B cell (primary cell): Measurements from ENCODE around the gene TCF25. TPM values are rescaled to one million over a fixed set of nuclear protein-coding genes. Genes with fewer than 3 reads are reported as not detected.

Experiments used
- ATAC-seq: fragments of 200-7000 bp; cut with Tn5 transposase; one replicate; pipeline ENCODE4 v1.10.0; 2021; ENCODE audit warnings: low read depth, mild to moderate bottlenecking, moderate number of reproducible peaks, moderate library complexity
- CTCF ChIA-PET: fragments of 350-600 bp; sonication (Branson Sonifier 250); formaldehyde crosslinking; loops from one replicate; lab custom pipeline; 2021; ENCODE audit warnings: antibody characterized with exemption, inconsistent platforms; lab: Charles Lee
- POLR2A ChIA-PET: fragments of 350-600 bp; sonication (Branson Sonifier 250); formaldehyde crosslinking; loops from one replicate; lab custom pipeline; 2021; ENCODE audit warnings: antibody characterized with exemption; lab: Charles Lee
- DNase-seq: peaks from one replicate; pipeline ENCODE4 v3.0.0; 2013
- H2AFZ ChIP-seq: 2 replicates; pipeline ENCODE4 v1.6.1; 2012; ENCODE audit warnings: mild to moderate bottlenecking, low read depth, low read length; ENCODE audit not compliant: insufficient read depth, poor library complexity, severe bottlenecking
- H3K27ac ChIP-seq, 2 donors: 1 replicate in 1 of 2; 2 replicates in 1 of 2; pipeline ENCODE4 v1.5.1; 2012 to 2013; ENCODE audit warnings: low read length in 2 of 2, mild to moderate bottlenecking in 2 of 2, moderate library complexity in 1 of 2
- H3K27me3 ChIP-seq, 4 experiments: fragments of 200-600 bp in 1 of 4; sonication (generic) in 1 of 4; replicated peaks in 1 of 4; 1 replicate in 2 of 4; 2 replicates in 2 of 4; pipeline versions ENCODE4 v1.6.1 to v1.7.0; 2013 to 2016; ENCODE audit warnings: low read length in 3 of 4, mild to moderate bottlenecking in 2 of 4, mixed read lengths in 1 of 4, moderate library complexity in 1 of 4; ENCODE audit not compliant: insufficient read depth in 4 of 4, control insufficient read depth in 3 of 4; ENCODE audit errors: control extremely low read depth in 1 of 4
- H3K36me3 ChIP-seq, 2 experiments: replicated peaks in 1 of 2; 1 replicate in 1 of 2; 2 replicates in 1 of 2; pipeline versions ENCODE4 v1.6.1 to v1.7.1; 2013; ENCODE audit warnings: low read length in 1 of 2; ENCODE audit not compliant: insufficient read depth in 2 of 2, control insufficient read depth in 1 of 2; ENCODE audit errors: control extremely low read depth in 1 of 2, extremely low read depth in 1 of 2
- H3K4me1 ChIP-seq, 2 donors: fragments of 200-600 bp in 1 of 2; sonication (generic) in 1 of 2; 1 replicate in 1 of 2; 2 replicates in 1 of 2; pipeline versions ENCODE4 v1.5.1 to v1.6.1; 2013 to 2017; ENCODE audit warnings: low read length in 2 of 2; ENCODE audit not compliant: control insufficient read depth in 2 of 2, insufficient read depth in 2 of 2
- H3K4me2 ChIP-seq: replicated peaks from 2 replicates; pipeline ENCODE3; 2012; ENCODE audit warnings: mild to moderate bottlenecking, low read depth, low read length; ENCODE audit not compliant: poor library complexity, severe bottlenecking
- H3K4me3 ChIP-seq, 5 experiments: fragments of 200-600 bp in 1 of 5; sonication (generic) in 1 of 5; 1 replicate in 3 of 5; 2 replicates in 2 of 5; pipeline versions ENCODE4 v1.5.1 to v1.7.0; 2011 to 2016; ENCODE audit warnings: low read length in 4 of 5, mild to moderate bottlenecking in 4 of 5, low read depth in 2 of 5, control low read depth in 1 of 5, moderate library complexity in 1 of 5; ENCODE audit not compliant: insufficient read depth in 1 of 5; ENCODE audit errors: control extremely low read depth in 1 of 5, extremely low read depth in 1 of 5
- H3K79me2 ChIP-seq: fragments of 200-600 bp; sonication (generic); one replicate; pipeline ENCODE4 v1.6.0; 2016; ENCODE audit warnings: low read length; ENCODE audit not compliant: control insufficient read depth, insufficient read depth
- H3K9ac ChIP-seq: fragments of 200-600 bp; sonication (generic); 2 replicates; pipeline ENCODE4 v1.6.1; 2017; ENCODE audit warnings: mild to moderate bottlenecking, low read length, moderate library complexity
- H3K9me3 ChIP-seq, 3 donors: one replicate each; pipeline versions ENCODE4 v1.6.1 to v1.7.1; 2013; ENCODE audit warnings: low read length in 2 of 3; ENCODE audit not compliant: control insufficient read depth in 2 of 3, insufficient read depth in 1 of 3; ENCODE audit errors: control extremely low read depth in 1 of 3
- H4K20me1 ChIP-seq: 2 replicates; pipeline ENCODE4 v1.6.0; 2012; ENCODE audit warnings: mild to moderate bottlenecking, low read length; ENCODE audit not compliant: insufficient read depth, control insufficient read depth, poor library complexity, severe bottlenecking
- H3K27ac Mint-ChIP-seq: one replicate; pipeline ENCODE4 v1.8.0; 2021; ENCODE audit warnings: mixed read lengths
- H3K27me3 Mint-ChIP-seq: one replicate; pipeline ENCODE4 v1.8.0; 2021; ENCODE audit warnings: mixed read lengths
- H3K4me1 Mint-ChIP-seq: one replicate; pipeline ENCODE4 v1.8.0; 2021; ENCODE audit warnings: mixed read lengths
- H3K4me3 Mint-ChIP-seq: one replicate; pipeline ENCODE4 v1.8.0; 2021; ENCODE audit warnings: mixed read lengths
- H3K9me3 Mint-ChIP-seq: one replicate; pipeline ENCODE4 v1.8.0; 2022; ENCODE audit warnings: mixed read lengths; ENCODE audit not compliant: insufficient read depth
- CTCF ChIP-seq: fragments of 200-600 bp; IDR thresholded peaks from one replicate; pipeline ENCODE4 v1.8.0; 2022; ENCODE audit warnings: antibody characterized with exemption, mild to moderate bottlenecking
- EZH2 ChIP-seq: IDR thresholded peaks from 2 replicates; pipeline ENCODE4 v1.6.1; 2012; ENCODE audit warnings: borderline replicate concordance, low read depth, mild to moderate bottlenecking, moderate library complexity, low read length; ENCODE audit not compliant: insufficient read depth, poor library complexity, severe bottlenecking
- WGBS: methylation state at CpG from one replicate; pipeline ENCODE4 v1.1.5; 2013; ENCODE audit warnings: missing lambda C conversion rate; ENCODE audit not compliant: insufficient coverage; 5-methylcytosine and 5-hydroxymethylcytosine counted together
- intact Hi-C: fragments of 100-400 bp; cut with micrococcal nuclease; formaldehyde crosslinking; loops from one replicate; pipeline ENCODE4 v1.10.0; 2022
- polyA plus RNA-seq: library from polyadenylated mRNA; depleted of rRNA; stranded (reverse); fragments of >200 nt; gene quantifications from 2 replicates; pipeline ENCODE4 v1.2.3, GENCODE V29; 2012
- total RNA-seq, 2 donors: library from RNA; stranded (reverse); fragments of 120-200 nt in 1 of 2; gene quantifications; 1 replicate in 1 of 2; 2 replicates in 1 of 2; pipeline versions ENCODE4 v1.2.3 to v1.2.4, GENCODE V29; 2013 to 2022

TCF25 gene
- total and polyA plus RNA-seq, 2 donors (not counting 1 experiment from before 2014, with no cell fraction given) = 200 to 444 TPM

- Histone ChIP-seq H4K20me1 (peaks cover 10% of the 10 kb centered on the region), H3K27ac (no peak overlapping the region), H3K9ac (no peak overlapping the region), H3K27me3 (peaks cover 0 to 22% (median 10%) of the 10 kb centered on the region in 4 experiments), H3K9me3 (peaks cover 0 to 5% (median 0%) of the 10 kb centered on the region in 3 donors), H3K36me3 (peaks cover 0 to 7% of the 10 kb centered on the region in 2 experiments), H2AFZ (no peak overlapping the region), H3K4me3 (no peak overlapping the region), H3K79me2 (no peaks in the 10 kb centered on the region), H3K4me2 (no peak overlapping the region), H3K4me1 (peaks cover 19 to 23% of the 10 kb centered on the region in 2 donors)
- ChIA-PET POLR2A (no interaction called here), CTCF (interaction anchor here (0.7 kb wide), 1 partner anchor 29 kb away, joined by 4 read pairs; no protein-coding TSS in a partner anchor)
- WGBS = 95% methylated on average over 39 of the region's 40 CpGs
- DNase-seq = no peak
- intact Hi-C loops = no loop called here
- Mint-ChIP-seq H3K4me3 (no peak overlapping the region), H3K27ac (no peak overlapping the region), H3K9me3 (no peaks in the 10 kb centered on the region), H3K4me1 (peaks cover 20% of the 10 kb centered on the region), H3K27me3 (peaks cover 13% of the 10 kb centered on the region)
- no peak for ATAC-seq
- TF ChIP-seq CTCF = no peak
- TF ChIP-seq EZH2 = no peak
These were observed 42.2 kb downstream of the TCF25 start for GRCh38 chr16:89915303-89916232.
